GM10248 (cell line): Measurements from ENCODE around the gene CHRNA7.

Experiments
- CTCF ChIA-PET: fragments of 300-600 bp; sonication (Branson Sonifier 250); formaldehyde crosslinking; extraction: SDS; loops from one replicate; lab custom pipeline; 2021; ENCODE audit warnings: antibody characterized with exemption; lab: Yijun Ruan, JAX
- POLR2A ChIA-PET: fragments of 350-650 bp; sonication (Branson Sonifier 250); formaldehyde crosslinking; extraction: SDS; loops from one replicate; lab custom pipeline; 2020; ENCODE audit warnings: antibody characterized with exemption; lab: Yijun Ruan, JAX
- DNase-seq: peaks from one replicate; pipeline ENCODE4 v3.0.0; 2012; ENCODE audit errors: extremely low spot score
- TF ChIP-seq, protein P1 (sequence below): IDR thresholded peaks from 2 replicates; pipeline ENCODE4 v1.5.1; 2012; ENCODE audit warnings: mild to moderate bottlenecking, low read depth; ENCODE audit errors: extremely low read depth, missing control alignments, control extremely low read depth

Gene CHRNA7

DNA sequence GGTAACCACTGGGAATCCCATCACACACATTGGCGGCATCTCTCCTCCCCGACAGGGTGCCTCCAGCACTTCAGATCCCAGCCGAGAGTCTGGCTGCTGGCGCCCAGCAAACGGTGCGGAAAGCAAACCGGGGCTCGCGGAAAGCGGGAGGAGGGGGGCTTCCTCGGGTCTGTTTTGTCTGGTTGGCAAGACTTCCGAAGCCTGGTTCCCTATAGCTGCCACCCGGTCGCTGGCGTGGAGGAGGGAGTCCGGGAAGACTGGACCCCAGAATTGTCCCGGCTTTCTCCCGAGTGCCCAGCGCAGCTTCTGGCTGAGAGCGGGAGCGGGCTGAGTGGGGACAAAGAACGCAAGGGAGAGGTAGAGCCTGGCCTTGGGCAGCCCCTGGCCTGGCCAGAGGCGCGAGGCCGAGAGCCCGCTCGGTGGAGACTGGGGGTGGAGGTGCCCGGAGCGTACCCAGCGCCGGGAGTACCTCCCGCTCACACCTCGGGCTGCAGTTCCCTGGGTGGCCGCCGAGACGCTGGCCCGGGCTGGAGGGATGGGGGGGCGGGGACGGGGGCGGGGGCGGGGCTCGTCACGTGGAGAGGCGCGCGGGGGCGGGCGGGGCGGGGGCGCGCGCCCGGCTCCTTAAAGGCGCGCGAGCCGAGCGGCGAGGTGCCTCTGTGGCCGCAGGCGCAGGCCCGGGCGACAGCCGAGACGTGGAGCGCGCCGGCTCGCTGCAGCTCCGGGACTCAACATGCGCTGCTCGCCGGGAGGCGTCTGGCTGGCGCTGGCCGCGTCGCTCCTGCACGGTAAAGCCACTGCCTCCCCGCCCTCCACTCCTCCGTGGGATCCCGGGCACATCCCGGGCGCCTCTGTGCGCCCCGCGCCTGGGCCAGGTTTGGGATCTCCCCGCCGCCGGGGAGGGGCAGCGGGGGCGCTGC lies at the start of gene CHRNA7:
Gene CHRNA7 (plus strand): TSS at position 654 of the 920 bp plus-strand sequence. CDS start 80 bp downstream, at position 734.
- peak; percentile 52 for DNase-seq
- ChIA-PET CTCF (no interaction called here), POLR2A (no interaction called here)
- TF ChIP-seq, protein P1, sequence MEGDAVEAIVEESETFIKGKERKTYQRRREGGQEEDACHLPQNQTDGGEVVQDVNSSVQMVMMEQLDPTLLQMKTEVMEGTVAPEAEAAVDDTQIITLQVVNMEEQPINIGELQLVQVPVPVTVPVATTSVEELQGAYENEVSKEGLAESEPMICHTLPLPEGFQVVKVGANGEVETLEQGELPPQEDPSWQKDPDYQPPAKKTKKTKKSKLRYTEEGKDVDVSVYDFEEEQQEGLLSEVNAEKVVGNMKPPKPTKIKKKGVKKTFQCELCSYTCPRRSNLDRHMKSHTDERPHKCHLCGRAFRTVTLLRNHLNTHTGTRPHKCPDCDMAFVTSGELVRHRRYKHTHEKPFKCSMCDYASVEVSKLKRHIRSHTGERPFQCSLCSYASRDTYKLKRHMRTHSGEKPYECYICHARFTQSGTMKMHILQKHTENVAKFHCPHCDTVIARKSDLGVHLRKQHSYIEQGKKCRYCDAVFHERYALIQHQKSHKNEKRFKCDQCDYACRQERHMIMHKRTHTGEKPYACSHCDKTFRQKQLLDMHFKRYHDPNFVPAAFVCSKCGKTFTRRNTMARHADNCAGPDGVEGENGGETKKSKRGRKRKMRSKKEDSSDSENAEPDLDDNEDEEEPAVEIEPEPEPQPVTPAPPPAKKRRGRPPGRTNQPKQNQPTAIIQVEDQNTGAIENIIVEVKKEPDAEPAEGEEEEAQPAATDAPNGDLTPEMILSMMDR: no peak

DNA sequence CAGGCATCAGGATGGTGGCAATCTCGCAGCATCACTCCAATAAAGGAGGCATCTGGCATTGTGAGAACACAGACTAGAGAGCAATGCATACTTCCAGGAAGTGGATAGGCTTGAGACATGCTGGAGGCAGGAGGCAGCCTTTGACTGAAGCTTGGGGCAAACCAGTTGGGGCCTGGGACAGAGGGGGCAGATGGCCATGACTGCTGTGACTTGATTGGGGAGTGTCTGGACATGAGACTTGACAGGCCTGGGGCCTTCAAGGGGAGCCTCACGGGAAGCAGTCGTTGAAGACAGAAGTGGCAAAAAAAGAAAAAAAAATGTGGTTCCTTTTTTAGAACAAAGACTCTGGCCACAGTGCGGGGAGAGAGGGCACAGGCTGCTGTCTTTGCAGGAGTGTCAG lies 44.7 kb upstream of the CHRNA7 start:
- CTCF ChIA-PET: interaction anchor here (1.6 to 3.0 kb wide), 2 partner anchors 8 to 11 kb away, joined by 4 to 16 read pairs; no protein-coding TSS in a partner anchor
- no peak for DNase-seq

DNA sequence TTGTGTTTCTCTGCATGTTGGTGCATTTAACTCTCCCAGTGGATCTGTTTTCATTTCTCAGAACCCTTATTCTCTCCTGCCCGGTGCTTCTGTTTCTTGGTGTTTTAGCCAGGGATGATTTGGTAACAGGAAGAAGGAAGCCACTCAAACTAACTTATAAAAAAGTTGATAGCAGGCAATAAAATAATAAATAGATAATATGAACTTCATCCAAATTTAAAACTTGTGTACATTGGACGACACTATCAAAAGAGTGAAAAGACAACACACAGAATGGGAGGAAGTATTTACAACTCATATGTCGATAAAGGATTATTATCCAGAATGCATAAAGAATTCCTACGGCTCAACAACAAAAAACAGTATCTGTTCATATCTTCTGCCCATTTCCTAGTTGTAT lies 37.3 kb upstream of the CHRNA7 start:
- DNase-seq: no peak
- TF ChIP-seq, protein P1: no peak
- POLR2A ChIA-PET: no interaction called here
- CTCF ChIA-PET: interaction anchor here (1.7 to 2.2 kb wide), 2 partner anchors 16 to 25 kb away, joined by 3 to 16 read pairs; no protein-coding TSS in a partner anchor

More for the DNA sequence above, 44.7 kb upstream of the CHRNA7 start:
- TF ChIP-seq, protein P1: no peak
- POLR2A ChIA-PET: no interaction called here

DNA sequence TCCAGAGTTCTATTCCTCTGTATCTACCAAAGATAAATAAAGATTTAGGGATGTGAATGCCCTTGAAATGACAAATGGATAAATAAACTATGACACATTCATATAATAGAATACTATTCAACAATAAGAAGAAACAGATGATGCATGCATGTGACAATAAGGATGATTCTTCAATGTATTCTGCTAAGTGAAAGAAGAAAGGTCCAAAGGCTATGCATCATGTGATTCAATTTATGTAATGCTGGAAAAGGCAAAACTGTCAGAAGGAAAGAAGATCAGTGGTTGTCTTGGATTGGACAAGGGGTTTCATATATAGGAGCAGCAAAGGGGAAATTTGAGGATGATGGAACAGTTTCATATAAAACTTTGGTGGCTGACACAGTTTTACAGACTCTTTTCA lies 32.6 kb upstream of the CHRNA7 start:
- POLR2A ChIA-PET: no interaction called here
- TF ChIP-seq, protein P1: no peak
- DNase-seq: no peak
- CTCF ChIA-PET: no interaction called here

DNA sequence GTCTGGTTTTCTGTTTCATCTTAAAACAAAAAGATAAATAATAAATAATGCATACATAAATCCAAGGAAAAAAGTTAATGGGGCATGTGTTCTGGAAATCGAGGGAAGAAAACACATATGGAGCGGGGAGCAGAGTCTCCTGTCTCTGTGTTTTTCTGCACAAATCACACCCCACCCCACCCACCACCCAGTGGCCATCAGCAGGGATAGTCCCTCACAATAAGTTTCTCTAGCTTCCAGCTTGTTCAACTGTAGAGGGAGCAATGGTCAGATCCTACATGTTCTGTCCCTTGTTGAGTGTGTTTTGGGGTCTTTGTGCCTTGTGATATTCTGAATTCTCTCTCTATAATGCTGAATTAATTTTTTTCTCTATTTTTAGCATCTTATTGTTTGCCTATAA lies 26.8 kb upstream of the CHRNA7 start:
- ChIA-PET CTCF (no interaction called here), POLR2A (no interaction called here)

DNA sequence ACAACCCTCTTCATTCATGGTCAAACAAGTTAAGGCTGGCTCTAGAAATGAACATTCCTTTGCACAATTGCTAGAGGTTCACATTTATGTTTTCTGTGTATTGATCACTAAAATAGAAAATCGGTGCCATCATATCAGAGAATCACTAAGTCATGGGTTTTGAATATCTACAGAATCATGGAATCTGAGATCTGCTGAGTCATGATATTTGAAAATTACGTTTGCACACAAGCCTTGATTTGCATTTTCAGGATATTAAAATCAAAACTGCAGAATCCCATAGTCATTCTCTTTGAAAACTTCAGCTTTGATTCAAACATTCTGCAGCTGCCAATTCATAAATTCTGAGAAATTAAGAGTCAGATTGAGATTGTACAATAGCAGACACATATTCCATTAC lies 26.1 kb upstream of the CHRNA7 start:
- DNase-seq: no peak
- CTCF ChIA-PET: interaction anchor here (1.2 kb wide), 1 partner anchor 27 kb away, joined by 3 read pairs; no protein-coding TSS in a partner anchor
- TF ChIP-seq, protein P1: no peak
- POLR2A ChIA-PET: no interaction called here

More for the DNA sequence above, 26.8 kb upstream of the CHRNA7 start:
- no peak for DNase-seq
- TF ChIP-seq, protein P1: no peak
